ES-I3 (cell line): ENCODE results near the gene CCDC60.

Experiments used
- H3K36me3 ChIP-seq: 2 replicates; pipeline ENCODE4 v1.6.1; 2013; ENCODE audit warnings: mild to moderate bottlenecking, low read length, control low read depth, moderate library complexity; ENCODE audit not compliant: insufficient read depth
- H3K4me1 ChIP-seq: 2 replicates; pipeline ENCODE4 v1.6.1; 2013; ENCODE audit warnings: mild to moderate bottlenecking, control low read depth, low read length; ENCODE audit not compliant: insufficient read depth
- H3K9ac ChIP-seq: 2 replicates; pipeline ENCODE4 v1.6.1; 2013; ENCODE audit warnings: low read depth, mild to moderate bottlenecking, low read length, moderate library complexity
- H3K9me3 ChIP-seq: 2 replicates; pipeline ENCODE4 v1.6.1; 2013; ENCODE audit warnings: mild to moderate bottlenecking, low read length, moderate library complexity; ENCODE audit not compliant: control insufficient read depth, insufficient read depth

Gene CCDC60

GRCh38 chr12:119459481-119459880, 125.0 kb downstream of the CCDC60 start:
- no peaks in the 10 kb centered on the region for H3K36me3 ChIP-seq
- no peak overlapping the region for H3K9ac ChIP-seq

GRCh38 chr12:119460876-119461275, 126.3 kb downstream of the CCDC60 start:
- Histone ChIP-seq H3K4me1 (peaks cover 17% of the 10 kb centered on the region; the same call in 1 of the 2 replicates), H3K9me3 (no peaks in the 10 kb centered on the region), H3K36me3 (no peaks in the 10 kb centered on the region), H3K9ac (no peak overlapping the region)

More at GRCh38 chr12:119459481-119459880, 125.0 kb downstream of the CCDC60 start:
- H3K4me1 ChIP-seq = peaks cover 17% of the 10 kb centered on the region; the same call in 1 of the 2 replicates
- H3K9me3 ChIP-seq = no peaks in the 10 kb centered on the region

- no peaks in the 10 kb centered on the region for H3K9me3 ChIP-seq
- no peaks in the 10 kb centered on the region for H3K36me3 ChIP-seq
- peaks cover 16% of the 10 kb centered on the region; the same call in 1 of the 2 replicates for H3K4me1 ChIP-seq
- H3K9ac ChIP-seq = no peak overlapping the region
These were observed 127.2 kb downstream of the CCDC60 start for GRCh38 chr12:119461636-119462214.

- Histone ChIP-seq H3K9ac (no peak overlapping the region), H3K9me3 (no peaks in the 10 kb centered on the region), H3K36me3 (no peaks in the 10 kb centered on the region), H3K4me1 (0 out of 2 replicates have a peak, but pooled peaks cover under 1% of the 10 kb centered on the region)
These were observed 128.8 kb downstream of the CCDC60 start for GRCh38 chr12:119463211-119463926.

- Histone ChIP-seq H3K4me1 (no peaks in the 10 kb centered on the region), H3K36me3 (no peaks in the 10 kb centered on the region), H3K9ac (no peak overlapping the region), H3K9me3 (no peaks in the 10 kb centered on the region)
These were observed 133.8 kb downstream of the CCDC60 start for GRCh38 chr12:119468296-119468695.

GRCh38 chr12:119475650-119476049, 141.1 kb downstream of the CCDC60 start:
- H3K9ac ChIP-seq = no peak overlapping the region
- no peaks in the 10 kb centered on the region for H3K4me1 ChIP-seq
- no peaks in the 10 kb centered on the region for H3K36me3 ChIP-seq
- H3K9me3 ChIP-seq = no peaks in the 10 kb centered on the region

- H3K9me3 ChIP-seq = no peaks in the 10 kb centered on the region
- H3K9ac ChIP-seq = no peak overlapping the region
- no peaks in the 10 kb centered on the region for H3K36me3 ChIP-seq
- no peaks in the 10 kb centered on the region for H3K4me1 ChIP-seq
These were observed 142.4 kb downstream of the CCDC60 start for GRCh38 chr12:119476951-119477350.

- Histone ChIP-seq H3K36me3 (no peaks in the 10 kb centered on the region), H3K4me1 (no peaks in the 10 kb centered on the region), H3K9me3 (no peaks in the 10 kb centered on the region), H3K9ac (no peak overlapping the region)
These were observed 144.6 kb downstream of the CCDC60 start for GRCh38 chr12:119479121-119479561.

- Histone ChIP-seq H3K36me3 (no peaks in the 10 kb centered on the region), H3K9me3 (no peaks in the 10 kb centered on the region), H3K9ac (no peak overlapping the region), H3K4me1 (no peaks in the 10 kb centered on the region)
These were observed 146.0 kb downstream of the CCDC60 start for GRCh38 chr12:119480551-119480950.

- Histone ChIP-seq H3K9me3 (no peaks in the 10 kb centered on the region), H3K36me3 (no peaks in the 10 kb centered on the region), H3K9ac (no peak overlapping the region), H3K4me1 (no peaks in the 10 kb centered on the region)
These were observed 152.1 kb downstream of the CCDC60 start for GRCh38 chr12:119486599-119487154.

- peaks cover under 1% of the 10 kb centered on the region; the same call in 1 of the 2 replicates for H3K4me1 ChIP-seq
- H3K36me3 ChIP-seq = no peaks in the 10 kb centered on the region
- no peak overlapping the region for H3K9ac ChIP-seq
- no peaks in the 10 kb centered on the region for H3K9me3 ChIP-seq
These were observed 157.3 kb downstream of the CCDC60 start for GRCh38 chr12:119491814-119492213.

- no peaks in the 10 kb centered on the region for H3K9me3 ChIP-seq
- H3K36me3 ChIP-seq = no peaks in the 10 kb centered on the region
- H3K4me1 ChIP-seq = peaks cover 22% of the 10 kb centered on the region
- no peak overlapping the region for H3K9ac ChIP-seq
These were observed 165.7 kb downstream of the CCDC60 start for GRCh38 chr12:119500209-119500608.

- Histone ChIP-seq H3K36me3 (no peaks in the 10 kb centered on the region), H3K9me3 (no peaks in the 10 kb centered on the region), H3K9ac (no peak overlapping the region), H3K4me1 (peaks cover 22% of the 10 kb centered on the region)
These were observed 166.5 kb downstream of the CCDC60 start for GRCh38 chr12:119501052-119501451.

- Histone ChIP-seq H3K36me3 (no peaks in the 10 kb centered on the region), H3K9me3 (no peaks in the 10 kb centered on the region), H3K9ac (no peak overlapping the region), H3K4me1 (peaks cover 6% of the 10 kb centered on the region; the same call in 1 of the 2 replicates)
These were observed 170.5 kb downstream of the CCDC60 start for GRCh38 chr12:119505001-119505400.
